Measurements from ENCODE around the gene RPS24.
"Not testable (repeated sequence)": the region's sequence is repeated elsewhere in the genome, so short reads cannot be mapped to it uniquely, and the experiment has no call there.

The RPS24 gene

DNA sequence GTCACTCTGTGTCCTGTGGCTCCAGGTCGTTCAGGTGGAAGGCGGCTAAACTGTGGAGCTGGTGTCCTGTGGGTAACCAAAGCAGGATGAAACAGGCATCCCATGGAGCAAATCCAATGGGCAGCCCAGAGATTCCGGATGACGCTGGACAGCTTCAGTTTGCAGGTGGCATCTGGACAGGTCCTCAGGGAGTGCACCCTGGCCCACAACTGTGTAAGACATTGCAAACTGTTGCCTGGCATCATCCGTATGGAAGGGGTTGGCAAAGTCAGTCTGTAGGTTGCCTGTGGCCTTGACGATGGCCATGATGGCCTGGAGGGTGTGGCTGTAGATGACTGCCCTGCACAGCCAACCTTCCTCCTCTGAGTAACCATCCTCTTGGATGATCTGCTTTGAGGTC lies 35.5 kb downstream of the RPS24 start:
- CTCF ChIA-PET = interaction anchor here (1.1 kb wide), 1 partner anchor 589 kb away, joined by 3 read pairs; no protein-coding TSS in a partner anchor
- DNase-seq (ENCODE audit: extremely low spot score) = no peak
- POLR2A ChIA-PET = no interaction called here
- TF ChIP-seq, protein P1, sequence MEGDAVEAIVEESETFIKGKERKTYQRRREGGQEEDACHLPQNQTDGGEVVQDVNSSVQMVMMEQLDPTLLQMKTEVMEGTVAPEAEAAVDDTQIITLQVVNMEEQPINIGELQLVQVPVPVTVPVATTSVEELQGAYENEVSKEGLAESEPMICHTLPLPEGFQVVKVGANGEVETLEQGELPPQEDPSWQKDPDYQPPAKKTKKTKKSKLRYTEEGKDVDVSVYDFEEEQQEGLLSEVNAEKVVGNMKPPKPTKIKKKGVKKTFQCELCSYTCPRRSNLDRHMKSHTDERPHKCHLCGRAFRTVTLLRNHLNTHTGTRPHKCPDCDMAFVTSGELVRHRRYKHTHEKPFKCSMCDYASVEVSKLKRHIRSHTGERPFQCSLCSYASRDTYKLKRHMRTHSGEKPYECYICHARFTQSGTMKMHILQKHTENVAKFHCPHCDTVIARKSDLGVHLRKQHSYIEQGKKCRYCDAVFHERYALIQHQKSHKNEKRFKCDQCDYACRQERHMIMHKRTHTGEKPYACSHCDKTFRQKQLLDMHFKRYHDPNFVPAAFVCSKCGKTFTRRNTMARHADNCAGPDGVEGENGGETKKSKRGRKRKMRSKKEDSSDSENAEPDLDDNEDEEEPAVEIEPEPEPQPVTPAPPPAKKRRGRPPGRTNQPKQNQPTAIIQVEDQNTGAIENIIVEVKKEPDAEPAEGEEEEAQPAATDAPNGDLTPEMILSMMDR (IDR thresholded peaks at IDR 0.05; ENCODE audit: control extremely low read depth, extremely low read depth, low read depth, missing control alignments) = no peak

DNA sequence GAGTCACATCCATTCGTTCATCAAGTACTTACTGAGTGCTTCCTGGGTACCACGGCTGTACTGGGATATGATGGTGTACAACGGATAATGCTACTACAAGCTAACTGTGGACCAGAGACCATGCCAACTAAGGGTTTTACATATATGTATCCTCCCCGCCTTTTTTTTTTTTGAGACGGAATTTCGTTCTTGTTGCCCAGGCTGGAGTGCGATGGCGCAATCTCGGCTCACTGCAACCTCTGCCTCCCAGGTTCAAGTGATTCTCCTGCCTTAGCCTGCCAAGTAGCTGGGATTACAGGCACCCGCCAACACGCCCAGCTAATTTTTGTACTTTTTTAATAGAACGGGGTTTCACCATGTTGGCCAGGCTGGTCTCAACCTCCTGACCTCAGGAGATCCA lies 36.4 kb downstream of the RPS24 start:
- DNase-seq (ENCODE audit: extremely low spot score); POLR2A ChIA-PET: not testable (repeated sequence)
- CTCF ChIA-PET = interaction anchor here (1.1 kb wide), 1 partner anchor 588 kb away, joined by 3 read pairs; no protein-coding TSS in a partner anchor

GRCh38 chr10:78070726-78071125 lies 37.1 kb downstream of the RPS24 start:
- DNase-seq (ENCODE audit: extremely low spot score) = no peak
- ChIA-PET CTCF (no interaction called here), POLR2A (no interaction called here)
- TF ChIP-seq, protein P1 (IDR thresholded peaks at IDR 0.05; ENCODE audit: control extremely low read depth, extremely low read depth, low read depth, missing control alignments) = no peak

DNA sequence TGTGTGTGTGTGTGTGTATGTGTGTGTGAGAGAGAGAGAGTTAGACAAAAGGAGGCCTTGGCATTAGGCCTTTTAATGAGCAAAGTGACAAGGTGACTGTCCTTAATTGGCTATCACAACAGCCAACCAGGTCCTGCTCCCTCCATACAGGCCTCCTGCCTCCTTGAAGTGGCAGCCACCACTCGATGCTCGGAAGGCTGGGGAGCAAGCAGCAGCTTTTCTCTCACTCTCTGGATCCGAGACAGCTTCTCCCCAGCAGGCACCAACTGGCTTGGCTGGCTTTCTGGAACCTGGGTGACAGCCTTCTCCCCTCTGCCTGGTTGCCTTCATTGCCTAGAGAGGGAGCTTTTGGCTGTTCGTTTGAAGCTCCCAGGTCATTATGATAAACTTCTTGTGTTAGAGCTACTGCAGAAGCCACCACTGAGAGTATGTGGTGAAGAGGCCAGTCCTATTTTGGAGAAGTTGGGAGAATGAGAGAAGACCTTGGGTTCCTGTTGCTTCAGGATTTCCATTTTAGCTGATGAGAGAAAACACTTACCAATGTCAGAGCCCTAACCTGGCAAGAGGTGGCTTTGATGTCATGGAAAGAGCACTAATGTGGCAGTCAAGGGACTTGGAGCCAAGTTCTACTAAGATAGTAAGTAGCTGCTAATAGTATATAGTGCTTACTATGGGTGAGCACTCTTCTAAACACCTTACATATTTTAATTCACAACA lies 37.6 kb downstream of the RPS24 start:
- ChIA-PET POLR2A (no interaction called here), CTCF (no interaction called here)
- TF ChIP-seq, protein P1 (IDR thresholded peaks at IDR 0.05; ENCODE audit: control extremely low read depth, extremely low read depth, low read depth, missing control alignments) = no peak
- DNase-seq (ENCODE audit: extremely low spot score) = no peak

DNA sequence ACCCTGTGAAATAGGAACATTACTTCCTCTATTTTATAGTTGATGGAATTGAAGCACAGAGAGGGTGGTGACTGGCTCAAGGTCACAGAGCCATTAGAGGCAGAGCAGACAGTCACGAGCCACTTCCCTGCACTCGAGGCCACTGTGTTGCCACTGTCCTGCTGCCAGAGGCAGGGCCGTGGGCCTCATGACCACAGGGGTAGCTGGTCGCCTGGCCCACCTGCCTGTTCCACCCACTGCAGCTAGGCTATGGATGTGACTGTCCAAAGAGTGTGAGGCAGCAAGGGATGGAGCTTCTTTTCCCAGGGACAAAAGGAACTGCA lies 38.2 kb downstream of the RPS24 start:
- ChIA-PET CTCF (interaction anchor here (0.7 kb wide), 1 partner anchor 9 kb away, joined by 3 read pairs; no protein-coding TSS in a partner anchor), POLR2A (no interaction called here)
- TF ChIP-seq, protein P1 (IDR thresholded peaks at IDR 0.05; ENCODE audit: control extremely low read depth, extremely low read depth, low read depth, missing control alignments) = no peak
- no peak for DNase-seq (ENCODE audit: extremely low spot score)

DNA sequence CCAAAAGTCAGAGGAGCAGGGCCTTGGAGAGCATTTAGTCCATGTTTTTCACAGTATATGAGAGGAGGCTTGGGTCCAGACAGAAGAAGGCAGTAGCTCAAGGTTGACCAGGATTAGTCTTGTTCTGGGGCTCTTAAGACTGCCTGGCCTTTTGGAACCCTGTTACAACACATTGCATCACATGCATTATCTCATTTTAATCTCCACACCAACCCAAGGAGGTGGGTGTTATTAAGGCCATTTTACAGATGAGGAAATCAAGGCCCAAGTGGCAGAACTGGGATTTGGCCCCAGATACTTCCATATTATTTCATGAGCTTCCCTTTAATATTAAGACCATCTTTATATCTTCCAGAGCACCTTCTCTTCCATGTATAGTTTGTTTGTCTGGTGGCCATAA lies 38.8 kb downstream of the RPS24 start:
- DNase-seq (ENCODE audit: extremely low spot score) = no peak
- ChIA-PET CTCF (interaction anchor here (0.7 kb wide), 1 partner anchor 8 kb away, joined by 3 read pairs; no protein-coding TSS in a partner anchor), POLR2A (no interaction called here)
- TF ChIP-seq, protein P1 (IDR thresholded peaks at IDR 0.05; ENCODE audit: control extremely low read depth, extremely low read depth, low read depth, missing control alignments) = no peak

DNA sequence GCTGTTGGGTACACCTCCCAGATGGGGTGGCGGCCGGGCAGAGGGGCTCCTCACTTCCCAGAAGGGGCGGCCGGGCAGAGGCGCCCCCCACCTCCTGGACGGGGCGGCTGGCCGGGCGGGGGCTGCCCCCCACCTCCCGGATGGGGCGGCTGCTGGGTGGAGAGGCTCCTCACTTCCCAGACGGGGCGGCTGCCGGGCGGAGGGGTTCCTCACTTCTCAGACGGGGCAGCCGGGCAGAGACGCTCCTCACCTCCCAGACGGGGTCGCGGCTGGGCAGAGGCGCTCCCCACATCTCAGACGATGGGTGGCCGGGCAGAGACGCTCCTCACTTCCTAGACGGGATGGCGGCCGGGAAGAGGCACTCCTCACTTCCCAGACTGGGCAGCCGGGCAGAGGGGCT lies 42.1 kb downstream of the RPS24 start:
- DNase-seq (ENCODE audit: extremely low spot score); CTCF ChIA-PET; POLR2A ChIA-PET: not testable (repeated sequence)

Data from GM10248 (cell line).